GM18951 (cell line): Measurements from ENCODE around the gene RAB11FIP2.

Experiments used
- POLR2A ChIP-seq: IDR thresholded peaks from 4 replicates; pipeline ENCODE4 v1.6.1; 2011; ENCODE audit warnings: mild to moderate bottlenecking; ENCODE audit not compliant: insufficient read length, insufficient read depth; ENCODE audit errors: extremely low read depth
- in situ Hi-C: fragments of 300-500 bp; cut with MboI; formaldehyde crosslinking; loops from one replicate; pipeline ENCODE4 v1.12.0; 2022; ENCODE audit warnings: low sequenced_read_pairs, mixed read lengths, inconsistent platforms; ENCODE audit not compliant: unreplicated experiment

The RAB11FIP2 gene

DNA sequence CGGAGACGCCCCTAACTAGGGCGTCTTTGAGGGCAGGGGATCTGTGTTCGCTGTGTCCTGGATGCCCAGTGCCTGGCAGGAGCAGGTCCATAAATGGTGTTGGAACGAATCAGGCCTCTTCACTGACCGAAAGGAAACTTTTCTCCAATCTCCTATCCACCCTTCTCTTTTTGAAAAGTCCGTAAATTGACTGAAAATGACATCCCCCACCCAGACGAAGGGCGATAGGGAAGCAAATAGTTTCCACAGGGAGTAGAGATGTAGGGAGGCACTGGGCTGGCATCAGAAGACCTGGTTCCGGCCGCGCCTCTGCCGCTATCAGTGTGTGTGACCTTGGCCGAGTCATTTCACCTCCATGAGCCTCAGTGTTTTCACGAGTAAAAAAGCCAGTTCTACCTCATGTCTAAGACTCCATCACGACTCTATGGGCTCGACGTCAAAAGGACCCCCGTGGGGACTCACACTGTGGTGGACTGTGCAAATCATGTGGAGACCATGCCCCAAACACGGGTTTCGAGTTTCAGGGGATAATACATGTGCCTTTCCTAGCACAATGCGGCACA, 497 bp upstream of the RAB11FIP2 start:
- TF ChIP-seq POLR2A: no peak
- in situ Hi-C loops: no loop called here

- in situ Hi-C loops: no loop called here
Observed at GRCh38 chr10:118045837-118046394, 825 bp downstream of the RAB11FIP2 start.

GRCh38 chr10:118045158-118045836, 1.4 kb downstream of the RAB11FIP2 start:
- in situ Hi-C loops: no loop called here
- TF ChIP-seq POLR2A: no peak

More at GRCh38 chr10:118045837-118046394, 825 bp downstream of the RAB11FIP2 start:
- TF ChIP-seq POLR2A: no peak

- in situ Hi-C loops: no loop called here
- TF ChIP-seq POLR2A: no peak
Observed at GRCh38 chr10:118042827-118043242, 3.9 kb downstream of the RAB11FIP2 start.

- no peak for TF ChIP-seq POLR2A
- in situ Hi-C loops: no loop called here
Observed at GRCh38 chr10:118042336-118042735, 4.4 kb downstream of the RAB11FIP2 start.

DNA sequence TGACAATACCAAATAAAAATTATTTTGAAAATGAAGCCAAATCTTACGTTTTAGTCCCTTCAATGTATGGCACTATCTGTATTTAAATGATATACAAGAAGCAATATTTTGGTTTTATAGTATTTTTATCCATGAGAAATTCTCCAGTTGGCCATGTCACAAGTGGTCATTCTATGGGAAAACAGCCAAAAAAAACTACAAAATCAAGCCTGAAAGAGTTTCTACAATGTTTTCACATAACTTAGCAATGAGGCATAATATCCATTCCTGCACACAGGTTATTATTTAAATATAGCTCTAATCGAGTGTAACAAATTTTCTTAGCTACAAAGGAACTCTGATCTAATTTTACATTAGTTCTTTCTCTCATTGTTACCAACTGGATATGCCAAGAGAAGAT, 5.4 kb downstream of the RAB11FIP2 start:
- in situ Hi-C loops: no loop called here
- TF ChIP-seq POLR2A: no peak

- TF ChIP-seq POLR2A: no peak
- in situ Hi-C loops: no loop called here
Observed at GRCh38 chr10:118036281-118036875, 10.4 kb downstream of the RAB11FIP2 start.

DNA sequence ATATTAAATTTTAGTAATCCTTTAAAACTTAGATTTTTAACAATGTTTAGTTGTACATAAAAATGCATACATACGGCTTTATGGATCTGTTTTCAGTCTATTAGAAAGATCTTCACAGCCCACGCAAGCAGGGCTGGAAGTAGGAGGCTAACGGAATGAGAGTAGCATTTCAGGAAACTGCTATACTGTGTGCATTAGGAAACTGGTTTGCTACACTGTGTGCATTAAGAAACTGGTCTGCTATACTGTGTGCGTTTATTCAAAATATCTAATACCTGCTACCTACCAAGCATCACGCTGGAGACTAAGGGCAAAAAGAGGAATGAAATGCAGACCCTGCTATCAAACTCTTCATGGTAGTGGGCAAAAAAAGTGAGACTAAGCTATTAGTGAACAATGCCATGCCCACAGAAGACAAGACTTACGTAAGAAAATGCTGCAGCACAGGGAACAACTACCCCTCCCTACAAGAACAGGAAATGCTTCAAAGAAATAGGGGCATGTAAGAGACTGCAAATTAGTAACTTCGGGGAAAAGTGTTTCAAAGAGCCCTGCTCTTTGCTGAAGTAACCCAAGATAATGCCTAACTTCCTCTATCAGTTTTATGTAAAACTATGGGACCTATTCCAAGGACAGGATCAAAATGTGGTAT, 11.3 kb downstream of the RAB11FIP2 start:
- in situ Hi-C loops: no loop called here
- no peak for TF ChIP-seq POLR2A

- in situ Hi-C loops: no loop called here
- no peak for TF ChIP-seq POLR2A
Observed at GRCh38 chr10:118034791-118035261, 11.9 kb downstream of the RAB11FIP2 start.

DNA sequence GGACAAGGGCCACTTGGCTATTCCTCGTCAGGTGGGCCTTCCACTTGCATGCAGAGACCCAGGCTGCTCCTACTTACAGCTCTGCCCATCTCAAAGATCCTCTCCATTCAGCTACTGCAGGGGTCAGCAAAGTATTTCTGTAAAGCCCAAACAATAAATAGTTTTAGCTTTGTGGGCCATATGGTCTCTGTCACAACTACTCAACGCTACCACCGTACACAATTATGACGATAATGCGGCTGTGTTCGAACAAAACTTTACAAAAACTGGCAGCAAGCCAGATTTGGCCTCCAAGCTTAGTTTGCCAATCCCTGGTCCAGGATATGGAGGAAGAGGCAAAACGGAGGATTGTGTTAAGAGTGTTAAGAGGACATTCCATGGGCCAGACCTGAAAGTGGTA, 12.8 kb downstream of the RAB11FIP2 start:
- TF ChIP-seq POLR2A: no peak
- in situ Hi-C loops: no loop called here

DNA sequence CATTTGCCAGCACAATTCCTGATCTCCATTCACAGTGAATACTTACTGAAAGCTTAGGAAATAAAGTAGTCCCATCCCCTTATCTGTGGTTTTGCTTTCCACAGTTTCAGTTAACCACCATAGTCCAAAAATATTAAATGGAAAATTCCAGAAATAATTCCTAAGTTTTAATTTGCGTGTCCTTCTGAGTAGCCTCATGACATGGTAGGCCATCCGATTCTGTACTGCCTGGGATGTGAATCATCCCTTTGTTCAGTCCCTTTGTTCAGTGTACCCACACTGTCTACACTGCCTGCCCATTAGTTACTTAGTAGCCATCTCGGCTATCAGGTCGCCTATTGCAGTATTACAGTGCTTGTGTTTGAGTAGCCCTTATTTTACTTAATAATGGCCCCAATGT, 14.2 kb downstream of the RAB11FIP2 start:
- TF ChIP-seq POLR2A: no peak
- in situ Hi-C loops: no loop called here

DNA sequence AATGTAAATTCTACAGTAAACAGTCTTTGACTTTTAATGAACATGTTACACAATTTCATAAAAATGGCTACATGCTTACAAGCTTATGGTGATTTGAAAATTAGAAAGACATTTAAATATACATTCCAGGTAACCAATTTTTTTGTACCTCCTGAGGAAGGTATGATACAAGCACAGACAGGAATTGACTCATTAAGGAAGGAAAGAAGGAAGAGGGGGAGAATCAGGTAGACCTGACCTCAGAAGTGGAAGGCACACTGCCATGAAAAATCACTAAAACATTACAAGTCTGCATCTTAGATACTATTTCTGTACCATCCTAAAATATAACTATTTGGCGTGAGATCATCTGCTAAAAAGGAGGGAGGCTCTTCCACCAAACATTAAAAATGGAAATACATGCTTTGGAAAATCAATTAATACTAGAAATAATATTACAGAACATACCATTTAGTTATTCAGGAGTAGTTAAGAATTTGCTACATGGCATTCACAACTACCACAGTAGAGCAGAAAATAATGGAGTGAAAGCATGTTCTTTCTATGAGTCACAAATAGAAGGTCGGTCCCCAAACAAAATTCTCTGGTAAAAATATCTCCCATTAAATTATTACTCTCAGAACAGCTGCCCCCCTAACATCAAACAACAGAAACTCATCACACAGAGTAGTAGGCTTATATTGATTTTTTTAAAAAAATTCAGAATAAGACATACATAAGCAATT, 15.2 kb downstream of the RAB11FIP2 start:
- in situ Hi-C loops: no loop called here
- TF ChIP-seq POLR2A: no peak

GRCh38 chr10:118028619-118029018, 18.1 kb downstream of the RAB11FIP2 start:
- in situ Hi-C loops: no loop called here
- TF ChIP-seq POLR2A: no peak
